Gastrocnemius medialis (tissue), 4 donors: ENCODE data around the gene TENT5D.

Experiments
- CTCF ChIP-seq, 5 experiments: fragments of 450-650 bp in 3 of 5; fragments of 200-600 bp in 2 of 5; sonication (generic) in 2 of 5; IDR thresholded peaks in 4 of 5; conservative IDR thresholded peaks in 1 of 5; 1 replicate in 4 of 5; 2 replicates in 1 of 5; pipeline ENCODE4 v1.5.1; 2016 to 2019; ENCODE audit warnings: antibody characterized with exemption in 5 of 5, mild to moderate bottlenecking in 3 of 5, moderate library complexity in 3 of 5
- POLR2A ChIP-seq, 2 donors: fragments of 450-650 bp; IDR thresholded peaks; one replicate each; pipeline ENCODE4 v1.6.1; 2017; ENCODE audit warnings: antibody characterized with exemption in 2 of 2, mild to moderate bottlenecking in 2 of 2, moderate library complexity in 2 of 2

GRCh38 chrX:80423000-80423399, 2.8 kb downstream of the TENT5D start:
- TF ChIP-seq POLR2A (IDR thresholded peaks at IDR 0.05) (no peak), CTCF (IDR thresholded peaks at IDR 0.05 in 4 of 5, conservative IDR thresholded peaks at IDR 0.05 in 1 of 5) (no peak)
